ENCODE results near the gene ALG14.
"Not testable (repeated sequence)": the region's sequence is repeated elsewhere in the genome, so short reads cannot be mapped to it uniquely, and the experiment has no call there.

Gene ALG14

DNA sequence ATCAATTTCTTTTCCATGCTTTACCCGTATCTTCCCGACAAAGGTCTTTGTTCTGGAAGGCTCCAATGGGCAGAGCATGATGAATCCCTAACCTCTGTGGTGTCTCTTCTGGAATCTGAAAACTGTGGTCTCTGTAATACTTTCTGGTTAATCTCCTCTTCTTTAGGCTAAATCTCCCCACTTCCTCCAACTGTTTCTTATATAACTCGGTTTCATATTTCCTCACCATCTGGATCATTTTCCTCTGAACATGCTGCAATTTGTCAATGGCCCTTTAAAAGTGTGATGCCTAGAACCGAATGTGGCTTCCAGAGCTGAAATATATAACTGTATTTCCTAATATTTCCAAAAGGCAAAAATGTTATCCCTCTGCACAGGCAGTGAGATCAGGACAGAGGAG lies 66.1 kb downstream of the ALG14 start:
- no peak for DNase-seq (ENCODE audit: low spot score)

GRCh38 chr1:95005584-95005983 lies 67.2 kb downstream of the ALG14 start:
- no peak for DNase-seq (ENCODE audit: low spot score)

- DNase-seq (ENCODE audit: low spot score): no peak
Observed at GRCh38 chr1:95004013-95004412, 68.7 kb downstream of the ALG14 start.

GRCh38 chr1:95003433-95003738 lies 69.4 kb downstream of the ALG14 start:
- DNase-seq (ENCODE audit: low spot score): no peak

DNA sequence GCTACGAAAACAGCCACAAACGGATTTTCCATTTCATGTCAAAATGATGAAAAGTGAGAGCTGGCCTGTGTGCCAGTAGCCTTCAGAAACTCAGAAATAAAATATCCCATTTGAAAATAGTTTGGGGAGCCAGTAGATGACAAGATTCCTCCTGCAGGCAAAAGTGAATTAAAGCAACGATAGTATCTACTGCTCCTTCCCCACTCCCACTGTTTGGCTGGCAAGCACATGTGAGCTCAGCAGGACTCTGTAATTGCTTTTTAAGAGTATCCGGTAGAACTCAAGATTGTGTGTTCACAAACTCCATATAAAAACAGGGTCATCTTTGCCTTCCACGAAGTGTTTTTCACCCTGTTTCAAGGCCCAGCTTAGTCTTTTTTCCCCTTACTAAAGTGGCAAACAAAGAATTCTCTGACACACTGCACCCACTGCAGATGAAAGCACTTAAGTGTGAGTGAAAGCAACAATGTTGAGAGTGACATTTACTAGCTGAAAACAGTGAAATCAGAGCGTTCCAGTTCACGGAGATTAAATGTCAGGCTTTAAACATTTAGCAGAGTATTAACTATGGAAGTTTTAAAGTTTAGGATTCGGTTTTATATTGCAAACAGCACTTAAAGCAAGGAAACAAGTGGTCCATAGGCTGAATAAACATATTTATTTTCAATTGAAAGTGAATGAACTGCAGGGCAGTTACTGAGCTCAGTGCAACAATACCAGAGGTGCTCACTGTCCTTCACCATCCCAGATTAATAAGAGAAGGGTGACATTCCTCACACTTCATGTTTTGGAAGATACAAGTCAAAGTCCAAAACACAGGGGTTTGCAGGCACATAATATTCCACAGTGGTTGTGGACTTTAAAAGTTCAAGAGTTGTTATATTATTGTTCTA lies 70.0 kb downstream of the ALG14 start:
- DNase-seq (ENCODE audit: low spot score): no peak

DNA sequence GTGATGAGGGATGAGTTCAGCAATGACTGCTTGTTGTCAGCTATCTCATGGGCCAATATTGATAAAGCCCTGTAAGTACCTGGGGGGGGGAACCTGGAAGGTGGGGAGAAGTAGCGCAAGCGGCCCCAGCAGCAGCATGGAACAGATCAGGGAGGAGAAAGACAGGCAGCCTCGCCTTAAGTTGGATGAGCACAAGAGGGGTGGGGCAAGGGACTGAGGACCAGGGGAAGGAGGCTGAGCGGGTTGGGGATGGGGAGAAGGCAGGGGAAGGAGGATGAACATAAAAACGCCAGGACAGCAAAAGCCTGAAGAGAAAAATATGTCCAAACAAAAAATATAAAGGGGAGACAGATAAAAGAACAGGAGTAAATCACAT lies 70.6 kb downstream of the ALG14 start:
- DNase-seq (ENCODE audit: low spot score): no peak

DNA sequence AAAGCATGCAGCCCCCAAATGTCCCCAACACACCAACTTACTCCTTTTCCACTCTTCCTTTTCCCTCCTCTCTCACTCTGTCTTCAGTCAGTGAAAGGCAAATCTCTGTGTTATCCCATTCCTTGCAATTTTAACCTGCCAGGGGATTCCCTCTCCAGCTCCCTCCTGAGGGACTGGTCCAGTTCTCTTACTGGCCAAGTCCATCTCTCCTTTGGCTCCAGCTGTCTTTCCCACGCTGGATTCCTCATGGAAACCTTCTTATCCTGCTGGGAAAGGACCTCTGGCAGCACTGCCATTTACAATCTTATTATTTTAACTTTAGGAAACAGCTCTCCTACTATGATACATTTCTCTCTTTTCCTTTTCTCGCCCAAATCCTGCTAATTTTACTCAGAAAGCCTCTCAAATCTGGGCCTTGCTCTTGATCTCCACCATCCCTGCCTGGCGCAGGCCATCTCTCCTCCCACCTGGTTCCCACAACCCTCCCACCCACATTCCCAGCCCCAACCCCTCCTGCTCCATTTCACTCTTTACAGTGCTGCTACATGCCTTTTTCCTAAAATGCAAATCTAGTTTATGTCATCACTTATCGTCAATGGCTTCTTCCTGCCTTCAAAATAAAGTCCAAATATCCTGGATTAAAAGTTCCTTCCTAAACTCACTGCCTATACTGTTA lies 73.2 kb downstream of the ALG14 start:
- no peak for DNase-seq (ENCODE audit: low spot score)

DNA sequence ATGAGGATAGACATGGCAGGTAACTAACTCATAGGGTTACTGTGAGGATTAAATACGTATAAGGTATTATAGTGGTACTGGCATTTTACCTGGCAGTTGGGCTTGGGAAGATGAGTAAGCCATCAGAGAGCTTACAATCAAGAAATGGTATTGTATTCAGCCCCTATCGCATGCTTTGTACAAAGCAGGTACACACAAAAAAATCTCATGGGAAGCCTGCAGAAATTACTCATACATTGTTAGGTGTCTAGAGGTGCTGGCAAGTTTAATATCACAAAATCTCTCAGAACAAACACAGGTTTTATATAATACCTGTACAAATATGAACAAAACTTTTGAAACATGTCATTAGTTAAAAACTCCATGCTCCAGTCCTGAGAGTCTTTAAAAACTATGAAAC lies 74.0 kb downstream of the ALG14 start:
- no peak for DNase-seq (ENCODE audit: low spot score)

DNA sequence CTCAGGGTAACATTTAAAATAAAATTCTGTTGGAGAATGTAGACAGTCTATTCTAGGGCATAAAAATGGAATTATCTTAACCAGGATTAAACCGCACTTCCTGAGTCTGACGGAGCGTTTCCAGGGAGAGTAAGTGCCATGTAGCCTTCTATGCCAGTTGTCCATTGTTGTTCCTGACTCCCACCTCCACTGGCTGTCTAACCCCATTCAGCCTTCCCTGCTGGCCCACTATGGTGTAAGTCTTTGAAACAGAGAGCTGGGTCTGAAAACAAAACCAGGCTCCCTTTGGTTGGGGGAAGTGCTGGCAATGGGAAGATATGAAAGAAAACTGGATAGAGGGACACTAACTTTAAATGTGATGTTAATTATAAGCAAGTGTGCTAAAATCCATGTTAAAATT lies 74.6 kb downstream of the ALG14 start:
- no peak for DNase-seq (ENCODE audit: low spot score)

DNA sequence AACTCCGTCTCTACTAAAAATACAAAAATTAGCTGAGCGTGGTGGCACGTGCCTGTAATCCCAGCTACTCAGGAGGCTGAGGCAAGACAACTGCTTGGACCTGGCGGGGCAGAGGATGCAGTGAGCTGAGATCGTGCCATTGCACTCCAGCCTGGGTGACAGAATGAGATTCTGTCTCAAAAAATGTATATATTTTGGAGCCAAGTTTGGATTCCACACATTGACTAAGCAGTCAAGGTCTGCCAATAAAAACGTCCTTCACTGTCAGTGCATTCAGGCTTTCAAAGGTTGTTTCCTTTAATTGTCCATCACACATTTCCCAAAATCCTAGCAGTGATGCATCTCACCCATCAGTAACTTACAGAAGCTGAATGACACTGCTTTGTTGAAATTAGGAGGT lies 77.2 kb downstream of the ALG14 start:
- DNase-seq (ENCODE audit: low spot score): not testable (repeated sequence)

- DNase-seq (ENCODE audit: low spot score): no peak
Observed at GRCh38 chr1:94994805-94995204, 77.9 kb downstream of the ALG14 start.

DNA sequence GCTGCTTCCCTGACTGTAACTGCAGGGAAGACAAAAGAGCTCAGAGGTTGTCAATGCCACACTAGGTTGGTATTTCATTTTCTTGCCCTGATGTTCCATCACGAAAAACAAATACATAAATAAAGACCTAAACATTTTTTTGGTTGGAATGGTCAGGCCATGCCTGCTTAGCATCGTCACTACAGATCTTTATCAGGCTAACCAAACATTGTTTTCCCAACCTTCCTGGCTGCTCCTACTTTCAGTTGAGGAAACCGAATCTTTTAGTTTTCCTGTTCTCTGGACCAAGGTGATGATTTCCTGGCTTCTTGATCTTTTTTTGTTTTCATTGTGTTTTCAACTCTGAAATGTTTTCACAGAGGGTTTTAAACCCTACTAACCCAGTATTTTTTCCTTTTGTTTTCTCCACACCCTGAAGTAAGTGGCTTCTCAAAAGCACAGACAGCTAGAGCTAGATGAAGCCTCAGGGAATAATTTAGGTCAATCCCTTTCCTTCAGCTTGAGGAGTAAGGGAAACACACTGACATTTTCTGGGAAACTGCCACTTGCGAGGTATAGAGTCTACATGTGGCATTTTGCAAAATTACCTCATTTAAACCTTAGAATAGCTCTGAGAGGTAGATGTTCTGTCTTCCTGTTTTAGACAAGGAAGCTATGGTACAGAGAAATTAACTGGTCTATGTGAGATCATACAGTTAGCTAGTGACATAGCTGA lies 78.7 kb downstream of the ALG14 start:
- no peak for DNase-seq (ENCODE audit: low spot score)

- DNase-seq (ENCODE audit: low spot score): no peak
Observed at GRCh38 chr1:94992863-94993563, 79.7 kb downstream of the ALG14 start.

GRCh38 chr1:94992161-94992560 lies 80.6 kb downstream of the ALG14 start:
- no peak for DNase-seq (ENCODE audit: low spot score)

DNA sequence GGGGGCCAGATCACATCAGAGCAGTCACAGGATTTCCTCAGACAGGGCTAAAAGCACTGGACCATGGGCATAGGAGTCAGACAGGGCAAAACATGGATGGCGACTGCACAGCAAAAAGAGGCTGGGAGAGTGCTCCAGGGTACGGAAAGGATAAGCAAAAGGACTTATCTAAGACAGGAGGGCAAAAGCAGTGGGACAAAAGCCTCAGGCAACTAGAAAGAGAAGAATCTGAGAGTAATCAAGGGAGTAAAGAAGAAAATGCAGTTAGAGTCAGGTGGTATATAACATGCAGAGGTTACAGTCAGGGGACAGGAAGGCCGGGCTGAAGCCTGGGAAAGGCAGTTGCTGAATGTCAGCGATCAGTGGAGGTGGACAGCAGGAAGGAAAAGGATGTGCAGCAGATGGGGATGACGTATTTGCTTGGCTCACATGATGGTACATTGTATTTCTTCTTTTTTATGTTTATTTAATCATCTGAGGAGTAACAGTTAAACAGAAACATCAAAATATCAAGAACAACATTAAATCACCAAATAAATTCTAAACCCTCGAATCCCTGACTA lies 82.8 kb downstream of the ALG14 start:
- DNase-seq (ENCODE audit: low spot score): no peak

DNA sequence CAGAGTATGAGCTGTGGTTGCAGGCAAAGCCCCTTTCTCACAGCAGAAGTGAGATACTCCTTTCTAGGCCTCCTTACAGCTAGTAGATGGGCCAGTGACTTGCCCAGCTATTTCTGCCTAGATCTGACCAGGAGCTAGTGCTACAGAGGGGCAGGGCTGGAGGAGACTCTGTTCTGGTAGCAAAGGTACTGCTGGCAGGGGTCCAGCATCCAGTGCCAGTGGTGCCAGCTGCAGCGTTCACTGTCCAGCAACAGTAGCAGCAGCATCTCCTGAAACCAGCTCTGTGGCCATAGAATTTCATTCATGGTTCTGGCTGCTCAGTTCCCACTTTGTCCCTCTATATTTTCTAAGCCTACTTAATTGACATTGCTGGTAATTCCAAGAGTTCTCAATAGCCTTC lies 83.4 kb downstream of the ALG14 start:
- DNase-seq (ENCODE audit: low spot score): no peak

- no peak for DNase-seq (ENCODE audit: low spot score)
Observed at GRCh38 chr1:94988356-94988755, 84.4 kb downstream of the ALG14 start.

DNA sequence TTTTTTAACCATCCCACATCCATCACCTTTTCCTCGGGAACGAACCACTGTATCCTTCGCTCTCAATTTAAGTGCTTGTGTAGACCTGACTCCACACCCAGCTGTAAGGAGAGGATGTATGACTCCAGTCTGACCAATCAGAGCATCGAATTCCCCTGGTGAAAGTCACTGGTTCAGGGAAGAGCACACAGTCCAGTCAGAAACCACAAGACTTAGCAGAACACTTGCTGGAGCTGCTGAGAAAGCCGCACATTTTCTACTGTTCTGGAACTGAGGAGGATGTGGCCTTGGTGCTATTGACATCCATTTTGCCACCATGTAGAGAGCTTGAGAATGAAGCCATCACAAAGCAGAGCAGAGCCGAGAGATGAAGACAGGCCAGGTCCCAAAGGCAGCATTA lies 86.0 kb downstream of the ALG14 start:
- no peak for DNase-seq (ENCODE audit: low spot score)

DNA sequence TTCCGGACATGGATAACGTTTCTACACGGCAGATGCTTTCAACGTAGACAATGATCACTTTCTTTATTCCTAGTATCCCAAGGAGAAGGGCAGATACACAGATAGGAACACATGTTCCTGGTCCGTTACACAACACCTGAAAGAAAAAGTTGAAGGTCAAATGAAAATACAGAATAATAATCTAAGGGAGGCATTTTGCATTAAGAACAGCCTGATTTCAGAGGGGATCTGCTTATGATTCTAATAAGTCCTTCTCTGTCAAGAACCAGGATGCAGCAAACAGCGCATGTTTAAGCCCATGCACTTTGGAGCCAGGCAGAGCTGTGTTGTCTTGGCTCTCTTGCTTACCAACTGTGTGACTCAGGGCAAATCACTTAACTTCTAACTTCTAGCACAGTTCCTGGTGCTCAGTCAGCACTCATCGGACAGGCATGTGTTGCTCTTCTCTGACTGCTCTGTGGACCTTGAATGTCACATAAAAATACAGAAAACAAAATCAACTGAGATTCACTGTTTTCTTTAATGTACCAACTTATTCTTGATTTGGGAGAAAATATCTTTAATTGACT lies 89.5 kb downstream of the ALG14 start:
- DNase-seq (ENCODE audit: low spot score): no peak

GRCh38 chr1:94982398-94982797 lies 90.4 kb downstream of the ALG14 start:
- no peak for DNase-seq (ENCODE audit: low spot score)

DNA sequence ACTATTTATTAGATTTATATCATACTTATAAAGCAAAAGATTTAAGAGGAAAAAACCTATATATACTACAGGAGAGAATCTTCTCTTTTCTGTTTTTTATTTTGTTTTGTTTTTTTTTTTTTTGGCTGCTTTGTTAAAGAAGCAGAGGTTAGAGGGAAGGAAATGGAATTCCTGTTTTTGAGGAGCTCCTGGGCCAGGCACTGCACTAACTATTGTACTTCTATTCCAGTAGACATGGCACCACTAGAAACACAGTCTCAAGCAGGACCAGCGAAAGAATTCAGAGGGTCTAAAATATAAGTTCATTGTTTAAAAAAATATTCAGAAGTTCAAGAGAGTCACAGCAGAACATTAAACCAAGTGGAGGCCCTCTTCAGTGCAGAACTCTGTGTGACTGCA lies 91.2 kb downstream of the ALG14 start:
- DNase-seq (ENCODE audit: low spot score): no peak

Data from putamen (tissue), 1 donor.